ENCODE data around the gene ATOSB.

ATOSB gene

GRCh38 chr9:35078066-35078465 lies 37.6 kb downstream of the ATOSB start:
- peaks cover 7% of the 10 kb centered on the region for H3F3A ChIP-seq (ENCODE audit: control insufficient read depth, insufficient read depth)
- no peak overlapping the region for H3K27ac ChIP-seq (ENCODE audit: low read depth, low read length)
- no peaks in the 10 kb centered on the region for H3K9me3 ChIP-seq (ENCODE audit: control insufficient read depth, insufficient read depth, low read length)
- H4K20me1 ChIP-seq (ENCODE audit: control insufficient read depth, insufficient read depth, low read depth, low read length): no peaks in the 10 kb centered on the region
- TF ChIP-seq CTCF (IDR thresholded peaks at IDR 0.05; ENCODE audit: low read depth, low read length, poor library complexity, severe bottlenecking) (no peak), EZH2phosphoT487 (IDR thresholded peaks at IDR 0.05; ENCODE audit: borderline replicate concordance, low read length) (no peak)
- no peaks in the 10 kb centered on the region for H3K9me2 ChIP-seq (replicated peaks; ENCODE audit: control insufficient read depth, low read length)
- no peaks in the 10 kb centered on the region for H3K27me3 ChIP-seq (ENCODE audit: control insufficient read depth, low read length)
- peaks cover 29% of the 10 kb centered on the region for H3K4me1 ChIP-seq (ENCODE audit: control insufficient read depth, low read length)
- H3K4me3 ChIP-seq (ENCODE audit: low read length): peak overlapping the region; percentile 90
- H3K79me2 ChIP-seq (ENCODE audit: control insufficient read depth, low read length): peaks cover 30% of the 10 kb centered on the region
- H3K4me2 ChIP-seq (ENCODE audit: low read length): peak overlapping the region; percentile 85
- H3K36me3 ChIP-seq (ENCODE audit: control insufficient read depth, low read length): peaks cover 54% of the 10 kb centered on the region

GRCh38 chr9:35076848-35077247 lies 38.8 kb downstream of the ATOSB start:
- Histone ChIP-seq H3K27me3 (ENCODE audit: control insufficient read depth, low read length) (no peaks in the 10 kb centered on the region), H4K20me1 (ENCODE audit: control insufficient read depth, insufficient read depth, low read depth, low read length) (no peaks in the 10 kb centered on the region), H3K4me2 (ENCODE audit: low read length) (no peak overlapping the region), H3K9me2 (replicated peaks; ENCODE audit: control insufficient read depth, low read length) (no peaks in the 10 kb centered on the region), H3K4me3 (ENCODE audit: low read length) (no peak overlapping the region), H3K79me2 (ENCODE audit: control insufficient read depth, low read length) (peaks cover 35% of the 10 kb centered on the region), H3F3A (ENCODE audit: control insufficient read depth, insufficient read depth) (peaks cover 9% of the 10 kb centered on the region), H3K36me3 (ENCODE audit: control insufficient read depth, low read length) (peaks cover 62% of the 10 kb centered on the region), H3K4me1 (ENCODE audit: control insufficient read depth, low read length) (peaks cover 27% of the 10 kb centered on the region), H3K27ac (ENCODE audit: low read depth, low read length) (no peak overlapping the region), H3K9me3 (ENCODE audit: control insufficient read depth, insufficient read depth, low read length) (no peaks in the 10 kb centered on the region)
- no peak for TF ChIP-seq CTCF (IDR thresholded peaks at IDR 0.05; ENCODE audit: low read depth, low read length, poor library complexity, severe bottlenecking)
- TF ChIP-seq EZH2phosphoT487 (IDR thresholded peaks at IDR 0.05; ENCODE audit: borderline replicate concordance, low read length): no peak

GRCh38 chr9:35075358-35075757 lies 40.3 kb downstream of the ATOSB start:
- peaks cover 76% of the 10 kb centered on the region for H3K36me3 ChIP-seq (ENCODE audit: control insufficient read depth, low read length)

More at GRCh38 chr9:35075358-35075757, 40.3 kb downstream of the ATOSB start:
- H3K79me2 ChIP-seq (ENCODE audit: control insufficient read depth, low read length): peaks cover 50% of the 10 kb centered on the region
- H3K4me3 ChIP-seq (ENCODE audit: low read length): no peak overlapping the region
- H3K27ac ChIP-seq (ENCODE audit: low read depth, low read length): no peak overlapping the region
- H3K9me2 ChIP-seq (replicated peaks; ENCODE audit: control insufficient read depth, low read length): no peaks in the 10 kb centered on the region
- H4K20me1 ChIP-seq (ENCODE audit: control insufficient read depth, insufficient read depth, low read depth, low read length): peaks cover 11% of the 10 kb centered on the region
- H3K4me2 ChIP-seq (ENCODE audit: low read length): no peak overlapping the region
- TF ChIP-seq EZH2phosphoT487 (IDR thresholded peaks at IDR 0.05; ENCODE audit: borderline replicate concordance, low read length) (no peak), CTCF (IDR thresholded peaks at IDR 0.05; ENCODE audit: low read depth, low read length, poor library complexity, severe bottlenecking) (no peak)
- H3K9me3 ChIP-seq (ENCODE audit: control insufficient read depth, insufficient read depth, low read length): no peaks in the 10 kb centered on the region
- H3K27me3 ChIP-seq (ENCODE audit: control insufficient read depth, low read length): no peaks in the 10 kb centered on the region
- peaks cover 14% of the 10 kb centered on the region for H3F3A ChIP-seq (ENCODE audit: control insufficient read depth, insufficient read depth)
- H3K4me1 ChIP-seq (ENCODE audit: control insufficient read depth, low read length): peaks cover 31% of the 10 kb centered on the region
